Adrenal gland (tissue), 5 donors: ENCODE results near the gene TTC3.
"Not testable (repeated sequence)": the region's sequence is repeated elsewhere in the genome, so short reads cannot be mapped to it uniquely, and the experiment has no call there.

Experiments
- CTCF ChIP-seq, 6 experiments: fragments of 450-650 bp in 4 of 6; fragments of 200-600 bp in 2 of 6; sonication (generic) in 1 of 6; IDR thresholded peaks; 1 replicate in 5 of 6; 2 replicates in 1 of 6; pipeline versions ENCODE4 v1.5.1 to v1.8.0; 2016 to 2021; ENCODE audit warnings: antibody characterized with exemption in 6 of 6, mild to moderate bottlenecking in 2 of 6, moderate library complexity in 1 of 6
- POLR2A ChIP-seq, 2 donors: fragments of 450-650 bp; IDR thresholded peaks; one replicate each; pipeline ENCODE4 v1.6.1; 2017; ENCODE audit warnings: antibody characterized with exemption in 2 of 2, mild to moderate bottlenecking in 2 of 2, moderate library complexity in 1 of 2
- donor health status: DM: no; HTN: no; CAD: no.

GRCh38 chr21:37143392-37143791 lies 70.3 kb downstream of the TTC3 start:
- not testable (repeated sequence) for TF ChIP-seq CTCF, POLR2A (IDR thresholded peaks at IDR 0.05)
